HG03060 (cell line): ENCODE data around the gene GNAT2.

Source experiments
- ATAC-seq: cut with Tn5 transposase; IDR thresholded peaks from one replicate; pipeline ENCODE4 v1.9.1; 2021; ENCODE audit warnings: low read depth, moderate number of reproducible peaks; ENCODE audit not compliant: unreplicated experiment

The GNAT2 gene

DNA sequence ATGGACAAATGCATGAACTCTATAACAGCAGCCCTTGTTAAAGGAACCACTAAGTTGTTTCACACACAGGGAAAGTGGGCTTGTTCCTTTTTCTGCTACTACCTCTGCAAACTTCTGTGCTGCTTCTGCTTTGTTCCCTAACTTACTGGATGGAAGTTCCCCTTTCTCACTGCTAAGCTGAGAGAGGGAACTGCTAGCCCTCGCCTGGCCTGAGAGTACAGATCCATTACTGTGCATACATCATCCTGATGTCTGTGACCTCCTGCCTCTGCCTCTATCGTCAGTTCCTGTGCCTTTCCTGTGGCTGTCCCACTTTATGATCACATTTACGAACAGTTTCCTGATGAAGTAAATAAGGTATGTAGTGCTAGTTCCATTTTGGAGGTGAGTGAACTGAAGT is 3.5 kb downstream of the GNAT2 start:
- no peak for ATAC-seq

DNA sequence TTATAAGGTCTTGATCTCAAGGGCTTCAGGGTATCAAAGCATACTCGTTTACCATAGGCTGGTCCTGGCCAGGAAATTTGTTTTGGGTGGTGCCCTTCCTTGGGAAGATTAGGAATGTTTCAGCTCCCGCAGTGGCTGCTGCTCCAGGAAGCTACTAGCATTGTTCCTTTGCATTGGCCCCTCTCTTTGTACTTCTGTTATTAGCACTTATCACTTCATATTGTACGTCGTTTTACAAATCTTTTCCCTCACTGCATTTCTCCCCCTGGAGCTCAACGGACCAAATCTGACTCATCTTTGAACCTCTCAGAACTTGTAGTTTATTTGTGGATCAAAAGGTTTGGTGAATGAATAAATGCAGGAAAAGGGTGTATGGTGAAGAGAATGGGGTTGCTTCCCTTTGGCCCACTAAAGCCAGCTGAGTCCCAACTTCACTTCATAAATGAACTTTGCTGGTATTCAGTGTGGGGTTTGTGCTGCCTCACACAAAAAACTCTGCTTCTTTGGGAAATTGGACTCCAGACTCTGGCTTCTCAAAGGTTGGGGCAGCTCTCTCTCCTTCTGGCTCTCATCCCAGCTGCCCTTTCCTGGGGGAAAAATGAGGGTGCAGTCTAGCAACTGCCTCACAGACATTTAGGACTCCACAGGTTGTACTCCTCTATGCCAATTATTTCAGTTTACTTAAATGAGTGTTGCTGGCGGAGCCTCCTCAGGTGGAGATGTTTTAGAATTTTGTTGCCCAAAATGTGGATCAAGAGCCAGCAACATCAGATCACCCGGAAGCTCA is 5.9 kb downstream of the GNAT2 start:
- ATAC-seq = no peak

DNA sequence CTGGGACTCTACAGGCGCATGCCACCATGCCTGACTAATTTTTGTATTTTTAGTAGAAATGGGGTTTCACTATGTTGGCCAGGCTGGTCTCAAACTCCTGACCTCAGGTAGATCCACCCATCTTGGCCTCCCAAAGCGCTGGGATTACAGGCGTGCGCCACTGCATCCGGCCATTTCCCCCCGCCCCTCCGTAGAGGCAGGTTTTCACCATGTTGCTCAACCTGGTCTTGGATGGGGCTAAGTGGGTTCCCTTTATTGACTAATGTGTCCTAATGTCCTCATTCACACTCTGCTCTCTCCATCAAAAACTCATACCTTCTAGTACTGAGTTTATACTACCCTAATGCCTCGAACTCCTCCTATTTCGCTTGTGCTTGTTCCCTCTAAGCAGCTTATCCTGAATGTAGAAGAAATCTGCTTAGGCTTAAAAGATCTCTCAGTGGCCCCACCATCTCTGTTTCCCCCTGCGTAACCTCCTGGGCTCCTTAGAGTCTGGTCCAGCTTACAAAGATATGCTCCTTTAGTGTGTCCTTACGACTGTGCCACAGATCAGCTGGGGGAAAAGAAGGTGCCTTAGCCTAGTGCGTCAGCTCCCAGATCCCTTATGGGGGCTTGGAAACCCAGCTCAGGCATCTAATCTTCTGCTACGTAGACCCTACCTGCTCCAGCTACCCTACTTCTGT is 8.0 kb downstream of the GNAT2 start:
- ATAC-seq = no peak

DNA sequence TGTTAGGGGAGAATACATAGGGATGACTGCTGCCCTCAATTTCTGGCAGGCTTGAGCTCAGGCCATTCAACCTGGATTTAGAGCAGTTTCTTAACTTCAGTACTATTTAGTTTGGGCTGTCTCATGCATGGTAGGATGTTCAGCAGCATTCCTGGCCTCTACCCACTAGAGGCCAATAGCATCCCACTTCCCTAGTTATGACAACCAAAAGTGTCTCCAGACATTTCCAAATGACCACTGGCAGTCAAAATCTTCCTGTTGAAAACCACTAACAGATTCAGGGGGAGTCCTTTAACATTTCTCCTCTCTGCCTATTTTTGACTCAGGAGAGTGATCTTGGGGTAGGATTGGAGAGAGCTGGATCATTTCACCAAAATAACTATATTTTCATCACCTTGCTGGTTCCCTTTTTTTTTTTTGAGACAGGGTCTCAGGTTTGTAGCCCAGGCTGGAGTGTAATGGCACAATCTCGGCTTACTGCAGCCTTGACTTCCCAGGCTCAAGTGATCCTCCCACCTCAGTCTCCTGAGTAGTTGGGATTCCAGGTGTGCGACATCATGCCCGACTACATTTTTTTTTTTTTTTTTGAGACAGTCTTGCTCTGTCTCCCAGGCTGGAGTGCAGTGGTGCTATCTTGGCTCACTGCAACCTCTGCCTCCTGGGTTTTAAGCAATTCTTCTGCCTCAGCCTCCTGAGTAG is 8.7 kb downstream of the GNAT2 start:
- ATAC-seq = no peak

DNA sequence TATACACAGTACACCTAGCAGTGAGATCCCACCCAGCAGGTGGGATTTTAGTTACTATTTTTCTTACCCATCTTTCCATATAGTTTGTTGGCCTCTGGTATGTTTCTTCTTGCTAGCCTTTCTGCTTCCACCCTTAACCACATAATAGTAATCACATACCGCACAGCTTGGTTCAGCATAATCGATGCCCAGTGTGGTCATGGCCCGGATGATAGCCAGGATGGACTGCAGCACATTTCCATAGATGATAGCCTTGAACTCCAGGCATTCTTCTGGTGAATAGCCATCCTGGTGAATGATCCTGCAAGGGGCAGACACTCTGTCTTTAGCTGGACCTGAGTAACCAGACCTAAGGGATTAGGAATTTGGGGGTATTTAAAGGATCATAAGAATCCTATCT is 9.5 kb downstream of the GNAT2 start:
- no peak for ATAC-seq

DNA sequence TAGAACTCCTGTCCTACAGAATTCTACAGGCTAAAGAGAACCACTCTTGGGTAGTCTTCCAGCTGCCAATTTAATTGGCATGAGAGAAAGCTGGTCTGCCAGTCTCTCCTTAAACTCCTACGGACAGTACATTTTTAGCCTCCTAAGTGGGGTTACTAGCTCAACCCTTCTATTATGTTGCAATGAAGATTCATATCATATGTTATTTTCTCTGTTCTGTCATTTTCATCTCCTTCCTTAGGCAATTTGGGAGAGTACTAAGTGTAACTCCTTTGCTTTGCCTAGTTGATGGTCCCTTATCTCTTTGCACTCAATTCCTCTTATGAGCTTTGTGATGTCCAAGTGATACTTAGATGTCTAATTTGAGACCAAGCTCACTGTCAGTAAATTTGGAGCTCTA is 14.0 kb downstream of the GNAT2 start:
- ATAC-seq = no peak

DNA sequence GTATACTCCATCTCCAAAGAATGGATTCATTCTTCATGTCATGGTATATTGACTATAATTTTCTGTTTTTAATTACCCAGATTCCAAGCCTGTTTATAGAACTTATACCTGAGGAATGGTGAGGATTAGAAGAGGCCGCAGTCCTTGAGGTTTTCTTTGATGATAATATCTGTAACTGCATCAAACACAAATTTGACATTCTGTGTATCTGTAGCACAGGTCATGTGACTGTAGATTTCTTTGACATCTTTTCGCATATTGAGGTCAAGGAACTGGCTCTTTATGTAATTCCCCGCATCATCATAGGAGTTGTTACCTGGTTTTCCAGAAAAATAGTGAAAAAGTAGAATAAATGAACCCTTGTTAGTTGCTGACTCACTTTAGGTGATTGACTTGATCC is 16.2 kb downstream of the GNAT2 start:
- ATAC-seq = no peak

DNA sequence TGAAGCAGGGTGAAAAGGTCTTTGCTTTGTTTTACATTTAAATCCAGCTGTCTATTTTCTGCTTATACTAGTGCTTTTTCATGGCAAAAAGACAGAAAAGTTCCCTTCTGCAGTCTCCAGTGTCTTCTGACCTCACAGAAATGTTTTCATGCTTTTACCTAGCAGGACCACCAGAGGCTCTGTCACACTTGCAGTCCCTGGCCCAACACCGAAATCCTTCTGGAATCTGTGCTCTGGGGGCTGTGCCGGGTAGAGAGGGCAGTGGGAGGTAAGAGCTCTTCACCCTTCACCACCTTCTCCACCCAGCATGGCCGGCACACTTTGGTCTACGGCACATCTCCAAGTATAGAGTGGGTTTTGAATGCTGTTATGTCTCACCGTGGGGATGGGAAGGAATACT is 20.8 kb downstream of the GNAT2 start:
- no peak for ATAC-seq

DNA sequence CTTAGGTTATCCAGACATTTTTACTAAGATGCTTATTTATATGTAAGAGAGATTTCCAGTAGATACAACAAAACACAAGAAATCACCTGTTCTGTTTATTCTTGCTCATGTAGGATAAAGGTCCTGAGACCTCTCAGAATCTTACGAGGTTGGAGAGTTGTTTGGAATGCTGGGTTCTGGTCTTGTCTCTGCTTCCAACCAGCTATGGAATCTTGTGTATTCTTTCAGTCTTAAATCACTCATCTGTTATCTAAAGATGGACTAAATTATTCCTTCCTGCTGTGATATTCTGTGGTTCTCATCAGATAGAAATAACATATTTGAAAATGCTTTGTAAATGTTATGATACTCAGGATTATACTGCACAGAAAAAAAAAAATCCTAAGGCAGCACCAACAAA is 21.3 kb downstream of the GNAT2 start:
- no peak for ATAC-seq

DNA sequence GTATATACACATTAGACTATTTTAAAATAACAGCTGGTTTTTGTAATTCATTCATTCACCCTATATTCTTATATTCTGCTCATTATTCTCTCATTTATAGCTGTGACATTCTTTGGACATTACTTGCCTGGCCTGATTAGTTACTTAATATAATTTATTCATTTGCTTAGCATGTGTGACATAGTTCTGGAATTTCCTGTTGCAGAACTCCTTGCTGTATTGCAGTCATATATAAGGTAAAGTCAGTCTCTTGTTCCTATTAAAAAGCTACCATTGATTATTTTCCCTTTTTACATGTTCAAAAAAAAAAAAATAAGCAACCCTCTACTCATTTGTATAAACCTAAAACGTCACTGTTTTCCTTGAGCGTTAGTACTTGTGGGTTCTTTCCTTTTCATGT is 23.9 kb downstream of the GNAT2 start:
- ATAC-seq = no peak

DNA sequence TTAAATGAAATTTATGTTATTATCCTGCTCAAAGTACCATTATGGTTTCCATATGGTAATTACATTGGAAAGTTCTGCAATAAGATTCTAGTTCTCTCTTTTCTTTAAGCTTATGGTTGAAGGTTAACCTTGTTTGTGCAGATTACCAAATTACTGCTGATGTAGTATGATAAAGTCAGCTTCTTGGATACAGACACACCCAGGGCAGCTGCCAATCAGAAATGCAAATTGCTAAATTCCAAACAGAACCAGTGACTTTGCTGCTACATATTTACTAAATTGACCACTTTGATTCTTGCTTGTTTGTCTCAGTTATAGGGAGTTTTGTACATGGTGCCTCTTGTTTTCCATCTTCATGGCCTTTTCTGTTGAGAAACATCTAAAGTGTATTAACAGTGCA is 26.5 kb downstream of the GNAT2 start:
- no peak for ATAC-seq

DNA sequence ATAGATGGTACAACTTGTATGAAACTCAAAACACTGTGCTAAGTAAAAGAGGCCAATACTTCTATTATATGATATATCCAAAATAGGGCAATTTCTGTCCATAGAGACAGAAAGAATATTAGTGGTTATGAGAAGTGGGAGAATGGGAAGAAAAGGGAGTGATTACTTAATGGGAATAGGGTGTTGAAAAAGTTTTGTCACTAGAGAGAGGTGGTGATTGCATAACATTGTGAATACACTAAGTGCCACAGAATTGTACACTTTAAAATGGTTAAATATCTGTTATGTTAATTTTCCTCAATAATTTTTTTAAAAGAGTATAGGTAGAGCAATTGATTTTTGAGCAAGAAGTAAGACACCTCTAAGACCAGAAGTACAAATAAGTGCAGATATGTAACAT is 29.7 kb downstream of the GNAT2 start:
- no peak for ATAC-seq

DNA sequence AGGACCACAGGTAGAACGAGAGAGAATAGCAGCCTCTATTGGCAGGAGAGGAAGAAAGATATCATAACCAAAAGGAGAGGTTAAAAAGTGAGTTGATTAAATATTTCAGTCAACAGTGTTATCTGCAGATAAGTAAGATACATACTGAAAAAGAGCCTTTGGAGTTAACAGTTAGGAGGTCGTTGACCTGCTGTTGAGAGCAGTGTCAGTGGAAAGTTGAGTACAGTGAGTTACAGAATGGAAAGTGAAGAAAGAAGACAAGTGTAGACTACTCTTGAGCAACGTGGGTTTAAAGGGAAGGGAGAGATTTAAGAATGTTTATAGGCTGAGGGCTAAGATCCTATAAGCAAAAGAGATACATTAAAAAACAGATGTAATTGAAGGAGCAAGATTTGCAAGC is 30.2 kb downstream of the GNAT2 start:
- no peak for ATAC-seq

DNA sequence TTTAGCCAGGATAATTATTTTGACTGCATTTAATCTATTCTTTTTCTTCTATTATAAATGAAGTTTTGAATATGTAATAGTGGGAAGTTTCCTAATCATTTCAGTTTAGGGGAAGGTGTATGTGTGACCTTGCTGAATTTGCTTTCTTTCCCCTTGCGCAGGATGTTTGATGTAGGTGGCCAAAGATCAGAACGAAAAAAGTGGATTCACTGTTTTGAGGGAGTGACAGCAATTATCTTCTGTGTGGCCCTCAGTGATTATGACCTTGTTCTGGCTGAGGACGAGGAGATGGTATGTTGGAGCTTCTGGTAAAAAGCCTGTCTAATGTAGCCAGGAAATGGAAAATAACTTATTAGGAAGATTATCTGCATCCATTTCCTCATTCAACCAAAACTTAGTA is 33.4 kb downstream of the GNAT2 start:
- no peak for ATAC-seq

DNA sequence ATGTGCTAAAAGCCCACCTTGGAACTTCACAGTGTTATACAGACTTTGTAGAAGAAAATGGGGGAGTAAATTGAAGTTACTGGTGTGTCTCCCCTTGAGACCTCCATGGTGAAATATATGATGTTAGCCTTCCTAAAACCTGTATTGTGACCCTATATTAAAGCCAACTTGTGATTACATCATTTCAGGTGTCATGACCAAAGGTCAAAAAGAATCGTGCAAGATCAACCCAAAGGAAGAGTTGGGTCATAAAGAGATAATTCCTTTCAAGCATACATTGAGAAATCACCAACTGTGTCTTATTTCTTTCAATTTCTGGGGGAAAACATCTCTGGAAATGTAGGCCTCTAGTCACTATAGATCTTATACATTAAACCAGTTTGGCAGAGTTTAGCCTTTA is 34.6 kb downstream of the GNAT2 start:
- no peak for ATAC-seq

DNA sequence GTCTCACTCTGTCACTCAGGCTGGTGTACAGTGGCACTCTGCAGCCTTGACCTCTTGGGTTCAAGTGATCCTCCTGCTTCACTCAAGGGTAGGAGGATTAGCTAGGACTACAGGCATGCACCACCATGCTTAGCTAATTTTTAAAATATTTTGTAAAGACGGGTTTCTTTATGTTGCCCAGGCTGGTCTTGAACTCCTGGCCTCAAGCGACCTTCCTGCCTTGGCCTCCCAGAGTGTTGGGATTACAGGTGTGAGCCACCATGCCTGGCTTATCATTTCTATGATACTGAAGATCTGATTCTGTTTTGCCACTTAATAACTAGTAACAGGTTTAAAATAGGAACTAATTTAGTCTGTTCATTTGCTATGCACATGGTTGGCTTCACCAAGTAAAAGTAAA is 37.4 kb downstream of the GNAT2 start:
- ATAC-seq = no peak

DNA sequence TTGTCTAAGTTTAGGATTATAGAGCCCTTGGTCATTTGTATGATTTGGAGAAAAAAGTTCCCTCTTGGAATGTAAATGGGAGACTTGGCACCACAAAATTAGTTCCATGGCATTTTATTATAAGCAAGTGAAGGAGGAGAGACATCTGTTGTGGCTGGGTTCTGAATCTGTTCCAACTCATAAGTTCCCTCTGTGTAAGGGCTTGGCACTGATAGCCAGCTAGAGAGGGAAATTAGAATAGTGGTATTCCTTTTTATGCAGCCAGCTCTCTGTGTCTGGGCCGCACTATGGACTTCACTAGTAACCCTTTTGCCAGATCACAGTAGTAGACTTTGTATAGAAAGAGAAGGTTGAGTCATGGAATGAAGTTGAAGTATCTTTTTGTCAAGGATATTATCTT is 39.9 kb downstream of the GNAT2 start:
- no peak for ATAC-seq

DNA sequence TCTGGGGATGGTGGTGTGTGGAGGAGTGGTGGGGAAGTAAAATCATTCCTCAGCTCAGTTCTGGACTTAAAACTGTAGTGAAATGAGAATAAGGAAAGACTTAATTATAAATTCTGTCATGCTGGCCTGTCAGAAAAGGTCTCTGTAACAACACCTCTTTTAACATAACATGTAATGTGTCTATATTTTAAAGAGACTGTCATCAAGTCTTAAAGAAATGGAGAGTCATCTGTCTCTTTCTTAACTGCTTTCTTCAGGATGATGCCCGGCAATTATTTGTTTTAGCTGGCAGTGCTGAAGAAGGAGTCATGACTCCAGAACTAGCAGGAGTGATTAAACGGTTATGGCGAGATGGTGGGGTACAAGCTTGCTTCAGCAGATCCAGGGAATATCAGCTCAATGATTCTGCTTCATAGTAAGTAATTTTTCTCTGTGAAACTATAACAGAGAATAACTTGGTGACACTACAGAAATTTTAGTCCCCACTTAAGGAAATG is 40.4 kb downstream of the GNAT2 start:
- no peak for ATAC-seq

DNA sequence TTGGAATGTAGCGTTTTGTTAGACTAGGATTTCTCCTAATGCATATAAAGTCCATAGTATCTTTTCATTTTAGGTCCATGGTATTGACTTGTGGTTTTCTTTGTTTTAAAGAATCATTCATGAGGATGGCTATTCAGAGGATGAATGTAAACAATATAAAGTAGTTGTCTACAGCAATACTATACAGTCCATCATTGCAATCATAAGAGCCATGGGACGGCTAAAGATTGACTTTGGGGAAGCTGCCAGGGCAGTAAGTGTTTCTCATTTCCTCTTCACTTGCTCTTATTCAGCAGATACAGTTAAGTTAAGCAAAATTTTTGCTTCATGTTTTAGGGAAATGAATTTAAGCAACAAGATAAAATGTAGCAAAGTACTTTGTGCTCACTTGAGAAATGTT is 45.6 kb downstream of the GNAT2 start:
- ATAC-seq = no peak

DNA sequence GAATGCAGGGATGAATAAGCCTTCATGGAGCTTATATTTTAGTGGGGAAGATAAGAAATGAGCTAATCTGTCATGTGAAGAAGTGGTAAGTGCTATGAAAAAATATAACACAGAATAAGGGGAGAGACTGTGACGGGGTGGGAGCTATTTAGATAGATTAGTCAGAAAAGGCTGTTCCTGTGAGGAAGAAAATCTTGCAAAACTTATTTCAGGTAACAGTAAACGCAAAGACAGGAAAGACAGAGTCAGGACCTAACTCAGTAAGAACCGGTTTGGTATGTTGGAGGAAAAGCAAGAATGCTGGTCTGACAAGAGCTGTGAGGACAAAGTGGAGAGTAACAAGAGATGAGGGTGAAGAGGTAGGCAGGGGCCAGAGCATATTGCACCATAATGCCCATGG is 49.0 kb downstream of the GNAT2 start:
- no peak for ATAC-seq

DNA sequence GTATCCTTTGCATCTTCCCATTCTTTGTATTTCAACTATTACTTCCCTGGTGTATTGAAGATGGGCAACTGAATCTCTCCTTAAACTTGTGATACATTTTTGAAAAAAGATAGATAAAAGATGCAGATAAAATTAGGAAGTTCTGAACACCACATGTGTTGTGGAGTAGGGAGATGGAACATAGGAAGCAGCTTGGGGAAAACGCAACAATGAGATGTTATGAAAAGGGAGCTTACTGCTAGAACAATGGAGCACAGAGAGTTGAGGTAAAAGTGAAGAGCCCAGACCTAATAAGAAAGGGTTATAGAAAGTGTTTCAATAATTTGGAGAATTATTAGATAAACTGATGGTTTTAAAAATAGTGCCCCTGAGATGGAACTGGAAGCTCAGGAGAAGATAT is 50.1 kb downstream of the GNAT2 start:
- no peak for ATAC-seq
